ENCODE results near the gene FZD10.

- TF ChIP-seq CTCF (IDR thresholded peaks at IDR 0.05; ENCODE audit: low read length) (no peak), EZH2 (IDR thresholded peaks at IDR 0.05; ENCODE audit: borderline replicate concordance, low read length) (no peak)
These were observed 21.5 kb downstream of the FZD10 start for GRCh38 chr12:130183585-130184370.

All from OCI-LY1 (cell line).